Osteoblast (primary cell): ENCODE data around the gene CNTN3. TPM values are rescaled to one million over a fixed set of nuclear protein-coding genes. Genes with fewer than 3 reads are reported as not detected.
A peak's percentile ranks its signal among the peaks of the same experiment; 100 is the strongest.

ENCODE experiments used
- DNase-seq: peaks from one replicate; pipeline ENCODE4 v3.0.0; 2011; ENCODE audit warnings: low spot score, mixed read lengths; ENCODE audit not compliant: insufficient read length; ENCODE audit errors: missing footprints
- H2AFZ ChIP-seq: 2 replicates; pipeline ENCODE4 v1.6.0; 2011; ENCODE audit warnings: mild to moderate bottlenecking, low read length
- H3K27ac ChIP-seq: 2 replicates; pipeline ENCODE4 v1.5.1; 2011; ENCODE audit warnings: mild to moderate bottlenecking, low read depth, low read length, moderate library complexity
- H3K27me3 ChIP-seq: 2 replicates; pipeline ENCODE4 v1.6.0; 2012; ENCODE audit warnings: mild to moderate bottlenecking, control low read depth, inconsistent platforms, low read length, moderate library complexity; ENCODE audit not compliant: insufficient read depth
- H3K36me3 ChIP-seq: 2 replicates; pipeline ENCODE4 v1.5.1; 2011; ENCODE audit warnings: mild to moderate bottlenecking, low read length, control low read depth, moderate library complexity; ENCODE audit not compliant: insufficient read depth
- H3K4me1 ChIP-seq: 2 replicates; pipeline ENCODE4 v1.5.1; 2011; ENCODE audit warnings: mild to moderate bottlenecking, low read length, control low read depth, moderate library complexity; ENCODE audit not compliant: insufficient read depth
- H3K4me2 ChIP-seq: 2 replicates; pipeline ENCODE4 v1.6.0; 2011; ENCODE audit warnings: mild to moderate bottlenecking, low read length; ENCODE audit not compliant: insufficient read depth
- H3K4me3 ChIP-seq: fragments of 200-600 bp; sonication (generic); 3 replicates; pipeline ENCODE4 v1.5.1; 2012; ENCODE audit warnings: mild to moderate bottlenecking, low read length, inconsistent platforms; ENCODE audit not compliant: insufficient read depth
- H3K79me2 ChIP-seq: 2 replicates; pipeline ENCODE4 v1.6.0; 2012; ENCODE audit warnings: mild to moderate bottlenecking, low read length, control low read depth, inconsistent platforms; ENCODE audit not compliant: insufficient read depth
- H3K9me3 ChIP-seq: 2 replicates; pipeline ENCODE4 v1.5.1; 2011; ENCODE audit warnings: low read depth, low read length, control low read depth
- H4K20me1 ChIP-seq: 2 replicates; pipeline ENCODE4 v1.6.0; 2012; ENCODE audit warnings: mild to moderate bottlenecking, low read length, control low read depth; ENCODE audit not compliant: insufficient read depth
- total RNA-seq: library from RNA; depleted of rRNA; stranded (reverse); fragments of >200 nt; gene quantifications from 2 replicates; pipeline ENCODE4 v1.2.3, GENCODE V29; 2012
- TF ChIP-seq, protein P1 (sequence below): IDR thresholded peaks from 2 replicates; pipeline ENCODE4 v1.5.1; 2011; ENCODE audit warnings: mild to moderate bottlenecking, low read depth, low read length, moderate library complexity; ENCODE audit errors: extremely low read depth

CNTN3 gene
- total RNA-seq, 1 donor, result 0.36 TPM

GRCh38 chr3:74613521-74614106, 845 bp downstream of the CNTN3 start:
- peak; percentile 63 for DNase-seq
- H3K4me2 ChIP-seq, result no peak overlapping the region
- H3K27me3 ChIP-seq, result peaks cover 3% of the 10 kb centered on the region
- H3K27ac ChIP-seq, result no peak overlapping the region
- H3K4me1 ChIP-seq, result no peaks in the 10 kb centered on the region
- H3K36me3 ChIP-seq, result no peaks in the 10 kb centered on the region
- H3K4me3 ChIP-seq, result no peak overlapping the region
- no peaks in the 10 kb centered on the region for H3K79me2 ChIP-seq
- TF ChIP-seq, protein P1, sequence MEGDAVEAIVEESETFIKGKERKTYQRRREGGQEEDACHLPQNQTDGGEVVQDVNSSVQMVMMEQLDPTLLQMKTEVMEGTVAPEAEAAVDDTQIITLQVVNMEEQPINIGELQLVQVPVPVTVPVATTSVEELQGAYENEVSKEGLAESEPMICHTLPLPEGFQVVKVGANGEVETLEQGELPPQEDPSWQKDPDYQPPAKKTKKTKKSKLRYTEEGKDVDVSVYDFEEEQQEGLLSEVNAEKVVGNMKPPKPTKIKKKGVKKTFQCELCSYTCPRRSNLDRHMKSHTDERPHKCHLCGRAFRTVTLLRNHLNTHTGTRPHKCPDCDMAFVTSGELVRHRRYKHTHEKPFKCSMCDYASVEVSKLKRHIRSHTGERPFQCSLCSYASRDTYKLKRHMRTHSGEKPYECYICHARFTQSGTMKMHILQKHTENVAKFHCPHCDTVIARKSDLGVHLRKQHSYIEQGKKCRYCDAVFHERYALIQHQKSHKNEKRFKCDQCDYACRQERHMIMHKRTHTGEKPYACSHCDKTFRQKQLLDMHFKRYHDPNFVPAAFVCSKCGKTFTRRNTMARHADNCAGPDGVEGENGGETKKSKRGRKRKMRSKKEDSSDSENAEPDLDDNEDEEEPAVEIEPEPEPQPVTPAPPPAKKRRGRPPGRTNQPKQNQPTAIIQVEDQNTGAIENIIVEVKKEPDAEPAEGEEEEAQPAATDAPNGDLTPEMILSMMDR, result no peak
- no peaks in the 10 kb centered on the region for H4K20me1 ChIP-seq
- no peaks in the 10 kb centered on the region for H3K9me3 ChIP-seq
- no peak overlapping the region for H2AFZ ChIP-seq

DNA sequence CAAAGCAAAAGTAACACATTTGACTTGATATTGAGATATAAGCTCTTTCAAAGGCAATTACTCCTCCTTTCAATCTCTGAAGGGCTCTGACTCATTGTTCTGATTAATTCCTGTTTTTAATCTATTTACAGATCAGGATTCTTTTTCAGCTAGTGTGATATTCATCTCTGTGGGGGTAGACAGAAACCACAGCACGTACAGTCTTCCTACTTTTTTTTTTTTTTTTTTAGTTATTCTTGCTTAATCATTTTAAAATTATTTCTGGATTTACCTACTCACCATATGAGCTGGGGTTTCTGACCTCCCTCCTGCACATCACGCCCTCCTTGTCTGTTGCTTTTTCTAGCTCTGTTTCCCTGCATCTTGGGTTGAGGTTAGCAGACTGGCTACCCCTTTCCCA, 1.4 kb downstream of the CNTN3 start:
- Histone ChIP-seq H3K27ac (no peak overlapping the region), H3K9me3 (no peaks in the 10 kb centered on the region), H3K4me3 (no peak overlapping the region), H3K27me3 (peaks cover 3% of the 10 kb centered on the region), H3K36me3 (no peaks in the 10 kb centered on the region), H3K79me2 (no peaks in the 10 kb centered on the region), H3K4me2 (no peak overlapping the region), H4K20me1 (no peaks in the 10 kb centered on the region), H3K4me1 (no peaks in the 10 kb centered on the region), H2AFZ (no peak overlapping the region)
- peak; percentile 56 for DNase-seq
- TF ChIP-seq, protein P1, result no peak

- H3K27me3 ChIP-seq, result peaks cover 3% of the 10 kb centered on the region
- H3K79me2 ChIP-seq, result no peaks in the 10 kb centered on the region
- no peak overlapping the region for H3K4me3 ChIP-seq
- no peak overlapping the region for H3K27ac ChIP-seq
- no peaks in the 10 kb centered on the region for H4K20me1 ChIP-seq
- TF ChIP-seq, protein P1, result no peak
- H2AFZ ChIP-seq, result no peak overlapping the region
- DNase-seq, result no peak
- H3K4me1 ChIP-seq, result no peaks in the 10 kb centered on the region
- H3K4me2 ChIP-seq, result no peak overlapping the region
- no peaks in the 10 kb centered on the region for H3K9me3 ChIP-seq
- no peaks in the 10 kb centered on the region for H3K36me3 ChIP-seq
Observed at GRCh38 chr3:74611206-74611605, 3.3 kb downstream of the CNTN3 start.

- H3K4me2 ChIP-seq, result no peak overlapping the region
- no peaks in the 10 kb centered on the region for H3K27me3 ChIP-seq
- no peaks in the 10 kb centered on the region for H3K36me3 ChIP-seq
- no peak overlapping the region for H3K27ac ChIP-seq
- H2AFZ ChIP-seq, result no peak overlapping the region
- TF ChIP-seq, protein P1, result no peak
- DNase-seq, result no peak
- no peaks in the 10 kb centered on the region for H3K79me2 ChIP-seq
- H3K4me1 ChIP-seq, result no peaks in the 10 kb centered on the region
- no peaks in the 10 kb centered on the region for H4K20me1 ChIP-seq
- peaks cover 4% of the 10 kb centered on the region for H3K9me3 ChIP-seq
- no peak overlapping the region for H3K4me3 ChIP-seq
Observed at GRCh38 chr3:74607803-74608202, 6.7 kb downstream of the CNTN3 start.
